ENCODE measurements around the gene POLG2. TPM values are rescaled to one million over a fixed set of nuclear protein-coding genes. Genes with fewer than 3 reads are reported as not detected.

The POLG2 gene
- total and polyA plus RNA-seq, 9 of the 15 experiments (the other 6 are each of a cell fraction or from before 2014, with no cell fraction given) = 13.4 to 44.8 (median 37.0) TPM

- no peak overlapping the region for H3K4me2 ChIP-seq (ENCODE audit: insufficient read depth, low read length)
- H3K79me2 ChIP-seq (ENCODE audit: control insufficient read depth, insufficient read depth, low read length) = no peaks in the 10 kb centered on the region
- FAIRE-seq = no peak
- ChIA-PET CTCF (ENCODE audit: low intra/inter-chr PET ratio) (no interaction called here), POLR2A (interaction anchor here (0.6 to 3.4 kb wide), 3 partner anchors 9 to 47 kb away, joined by 3 to 11 read pairs (median 3); partner anchors contain the start of gene MILR1)
- peak; percentile 20; the same call in 2 of the 3 replicates for ATAC-seq
- H4K20me1 ChIP-seq (replicated peaks; ENCODE audit: control insufficient read depth, insufficient read depth, low read length) = no peaks in the 10 kb centered on the region
- H3K36me3 ChIP-seq (ENCODE audit: control insufficient read depth, insufficient read depth, low read length) = no peaks in the 10 kb centered on the region
- no peak for TF ChIP-seq TAF1 (IDR thresholded peaks at IDR 0.05; ENCODE audit: control insufficient read depth, extremely low read depth, insufficient read depth, low read length, severe bottlenecking)
- TF ChIP-seq ZNF398 (CRISPR knock-in tag; IDR thresholded peaks at IDR 0.05) = no peak
- no peak for TF ChIP-seq BHLHE40 (IDR thresholded peaks at IDR 0.05; ENCODE audit: low read length)
- no peak for TF ChIP-seq ZNF512 (tag; IDR thresholded peaks at IDR 0.05)
- no peak for TF ChIP-seq E2F1 (CRISPR knock-in tag; IDR thresholded peaks at IDR 0.05)
- TF ChIP-seq ZBTB49 (CRISPR knock-in tag; IDR thresholded peaks at IDR 0.05; ENCODE audit: borderline replicate concordance) = no peak
- TF ChIP-seq PTTG1 (tag; IDR thresholded peaks at IDR 0.05; ENCODE audit: low read depth) = no peak
- TF ChIP-seq NRF1 (conservative IDR thresholded peaks at IDR 0.05 in 1 of 2, IDR thresholded peaks at IDR 0.05 in 1 of 2) = no peak
- TF ChIP-seq POLR2AphosphoS5 (IDR thresholded peaks at IDR 0.05; ENCODE audit: control insufficient read depth, insufficient read depth, low read depth, low read length) = no peak
- TF ChIP-seq NFYB (IDR thresholded peaks at IDR 0.05; ENCODE audit: extremely low read depth, insufficient read length) = no peak
- no peak for TF ChIP-seq ZNF780A (CRISPR knock-in tag; IDR thresholded peaks at IDR 0.05)
- H2AFZ ChIP-seq (ENCODE audit: low read depth, low read length) = no peak overlapping the region
- in situ Hi-C loops (cut with MboI) = no loop called here
- H3K9me3 ChIP-seq (replicated peaks; ENCODE audit: control insufficient read depth, insufficient read depth, low read depth, low read length) = no peaks in the 10 kb centered on the region
- DNase-seq (ENCODE audit: extremely low read depth in 1 of 4, low spot score in 3 of 4) = no peak
- intact Hi-C loops (cut with micrococcal nuclease) = no loop called here
- BruUV-seq (replicated peaks) = no TSS peak
- no peak overlapping the region for H3K4me3 ChIP-seq
- no peaks in the 10 kb centered on the region for H3K9me1 ChIP-seq (ENCODE audit: control insufficient read depth, insufficient read depth, low read length)
- no peak overlapping the region for H3K27ac ChIP-seq (ENCODE audit: extremely low read depth, low read depth, low read length)
- no peak overlapping the region for H3K9ac ChIP-seq (ENCODE audit: insufficient read depth in 1 of 2, low read depth in 2 of 2, low read length in 2 of 2)
- no peaks in the 10 kb centered on the region for H3K4me1 ChIP-seq (replicated peaks in 1 of 2; ENCODE audit: control insufficient read depth in 2 of 2, insufficient read depth in 2 of 2, low read length in 2 of 2)
- 40% methylated on average over 8 of the region's 8 CpGs for WGBS (ENCODE audit: insufficient coverage, low coverage, missing lambda C conversion rate)
- no peaks in the 10 kb centered on the region for H3K27me3 ChIP-seq (ENCODE audit: control insufficient read depth in 2 of 2, insufficient read depth in 2 of 2, low read length in 2 of 2)
Observed at GRCh38 chr17:64458756-64459155, 38.1 kb downstream of the POLG2 start.
